ENCODE measurements around the gene PDZRN3.

DNA sequence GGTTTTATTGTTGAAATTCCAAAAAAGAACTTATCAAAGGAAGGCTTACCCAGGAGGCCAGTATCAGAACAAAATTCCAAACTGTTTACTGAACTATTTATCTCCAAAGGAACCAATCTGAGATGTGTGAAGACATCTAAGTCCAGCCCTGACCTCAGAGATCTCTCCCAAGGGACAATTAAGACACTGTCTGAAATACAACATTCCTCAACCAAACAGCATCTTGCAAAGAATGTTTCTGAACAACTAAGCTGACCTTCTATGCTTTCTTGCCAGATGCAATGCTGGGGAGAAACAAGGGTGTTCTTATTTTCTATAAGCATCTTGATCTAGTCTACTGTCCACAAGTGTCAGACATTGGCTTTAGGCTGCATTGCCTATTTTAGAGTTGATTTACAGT lies 13.6 kb downstream of the PDZRN3 start:
- TF ChIP-seq ZFX (IDR thresholded peaks at IDR 0.05) = no peak
- TF ChIP-seq, protein P1, sequence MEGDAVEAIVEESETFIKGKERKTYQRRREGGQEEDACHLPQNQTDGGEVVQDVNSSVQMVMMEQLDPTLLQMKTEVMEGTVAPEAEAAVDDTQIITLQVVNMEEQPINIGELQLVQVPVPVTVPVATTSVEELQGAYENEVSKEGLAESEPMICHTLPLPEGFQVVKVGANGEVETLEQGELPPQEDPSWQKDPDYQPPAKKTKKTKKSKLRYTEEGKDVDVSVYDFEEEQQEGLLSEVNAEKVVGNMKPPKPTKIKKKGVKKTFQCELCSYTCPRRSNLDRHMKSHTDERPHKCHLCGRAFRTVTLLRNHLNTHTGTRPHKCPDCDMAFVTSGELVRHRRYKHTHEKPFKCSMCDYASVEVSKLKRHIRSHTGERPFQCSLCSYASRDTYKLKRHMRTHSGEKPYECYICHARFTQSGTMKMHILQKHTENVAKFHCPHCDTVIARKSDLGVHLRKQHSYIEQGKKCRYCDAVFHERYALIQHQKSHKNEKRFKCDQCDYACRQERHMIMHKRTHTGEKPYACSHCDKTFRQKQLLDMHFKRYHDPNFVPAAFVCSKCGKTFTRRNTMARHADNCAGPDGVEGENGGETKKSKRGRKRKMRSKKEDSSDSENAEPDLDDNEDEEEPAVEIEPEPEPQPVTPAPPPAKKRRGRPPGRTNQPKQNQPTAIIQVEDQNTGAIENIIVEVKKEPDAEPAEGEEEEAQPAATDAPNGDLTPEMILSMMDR (conservative IDR thresholded peaks at IDR 0.05) = no peak
